ENCODE data around the gene SPTSSA.
"Not testable (repeated sequence)": the region's sequence is repeated elsewhere in the genome, so short reads cannot be mapped to it uniquely, and the experiment has no call there.

Gene SPTSSA

DNA sequence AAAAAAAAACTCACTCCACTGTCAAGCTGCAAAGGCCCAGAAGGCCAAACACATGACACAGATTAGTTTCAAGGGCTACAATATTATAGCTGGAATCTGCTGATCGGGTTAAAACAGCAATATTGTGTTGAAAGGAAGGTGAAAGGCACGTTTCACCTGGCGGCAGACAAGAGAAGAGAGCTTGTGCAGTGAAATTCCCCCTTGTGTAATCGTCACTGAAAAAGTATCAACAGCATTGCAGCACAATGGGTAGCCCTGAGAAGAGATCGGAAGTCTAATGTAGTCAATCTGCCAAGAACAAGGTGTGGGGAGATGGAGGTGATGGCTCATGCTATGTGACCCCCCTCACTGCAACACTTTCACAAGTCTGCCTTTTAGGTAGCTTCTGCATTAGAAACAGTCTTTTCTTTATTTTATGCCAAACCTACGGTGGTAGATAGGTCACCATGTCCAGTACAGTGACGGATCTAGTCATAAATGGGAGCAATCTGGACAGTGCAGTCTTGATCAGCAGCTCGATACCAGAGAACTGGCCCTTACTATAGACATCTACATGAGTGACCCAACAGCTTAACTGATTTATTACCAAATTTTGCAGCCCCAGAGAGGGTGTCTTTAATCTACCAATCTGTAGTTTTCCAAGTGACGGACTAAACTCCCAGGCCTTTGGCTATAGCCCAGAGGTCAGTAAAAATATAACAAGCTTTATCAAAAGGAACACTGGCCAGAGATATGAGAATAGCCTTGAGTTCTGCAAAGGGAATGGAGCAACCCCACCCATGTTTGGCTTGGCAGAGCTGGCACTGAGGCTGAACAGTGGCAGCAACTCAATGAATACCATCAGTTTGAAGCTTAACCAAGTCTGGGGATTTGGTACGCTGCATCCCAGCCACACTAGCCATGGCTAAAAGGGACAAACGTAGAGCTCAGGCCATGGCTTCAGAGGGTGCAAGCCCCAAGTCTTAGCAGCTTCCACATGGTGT, 35.4 kb downstream of the SPTSSA start:
- DNase-seq: no peak

DNA sequence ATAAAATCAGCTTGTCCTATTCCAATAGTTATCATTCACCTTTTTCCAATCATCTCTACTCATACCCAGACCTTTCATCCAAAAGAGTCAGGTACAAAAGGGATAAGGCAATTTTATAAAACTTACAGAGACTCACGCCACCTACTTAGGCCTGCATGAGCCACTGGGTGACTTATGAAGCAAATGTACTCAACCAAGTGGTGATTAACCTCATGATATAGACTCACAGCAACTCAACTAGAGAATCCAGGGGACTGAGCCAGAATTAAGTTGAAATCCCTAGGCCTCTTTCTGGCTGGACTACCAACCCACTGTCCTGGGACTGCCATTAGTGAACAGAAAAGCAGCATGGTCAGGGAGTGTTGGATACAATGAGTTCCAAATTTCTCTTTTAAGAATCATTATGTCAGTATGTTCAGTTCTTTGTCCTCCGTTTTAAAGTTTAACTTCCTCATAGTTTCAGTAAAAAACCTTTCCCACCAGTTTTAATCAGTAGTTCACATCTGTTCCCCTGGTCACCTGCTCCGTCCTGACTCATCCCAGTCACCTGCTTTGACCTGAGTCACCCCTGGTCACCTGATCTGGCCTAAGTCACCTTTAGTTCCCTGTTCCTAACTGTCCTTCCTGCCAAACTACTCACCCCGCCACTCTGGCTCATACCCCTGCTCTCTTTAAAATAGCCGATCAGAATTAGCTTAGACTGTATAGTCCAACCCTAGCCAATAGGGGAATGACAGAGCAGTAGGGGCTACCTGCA, 36.8 kb downstream of the SPTSSA start:
- DNase-seq: no peak

DNA sequence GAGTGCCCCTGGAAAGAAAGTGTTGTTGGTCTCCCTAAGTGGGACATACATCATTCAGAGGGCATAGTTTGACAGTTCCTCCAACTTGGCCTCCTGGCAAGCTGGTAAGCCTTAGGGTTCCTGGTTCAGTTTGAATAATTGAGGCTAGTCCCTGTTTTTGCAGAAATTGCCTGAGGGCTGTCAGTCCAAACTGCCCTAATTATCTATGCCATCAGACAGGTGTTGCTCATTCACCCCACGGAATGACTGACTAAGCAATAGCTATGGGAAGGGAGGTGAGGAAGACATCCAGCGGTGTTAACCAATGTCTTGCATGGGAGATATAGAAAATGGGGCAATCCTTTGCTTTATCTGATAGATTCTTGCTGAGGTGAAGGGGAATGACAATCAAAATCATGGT, 37.6 kb downstream of the SPTSSA start:
- DNase-seq: no peak

DNA sequence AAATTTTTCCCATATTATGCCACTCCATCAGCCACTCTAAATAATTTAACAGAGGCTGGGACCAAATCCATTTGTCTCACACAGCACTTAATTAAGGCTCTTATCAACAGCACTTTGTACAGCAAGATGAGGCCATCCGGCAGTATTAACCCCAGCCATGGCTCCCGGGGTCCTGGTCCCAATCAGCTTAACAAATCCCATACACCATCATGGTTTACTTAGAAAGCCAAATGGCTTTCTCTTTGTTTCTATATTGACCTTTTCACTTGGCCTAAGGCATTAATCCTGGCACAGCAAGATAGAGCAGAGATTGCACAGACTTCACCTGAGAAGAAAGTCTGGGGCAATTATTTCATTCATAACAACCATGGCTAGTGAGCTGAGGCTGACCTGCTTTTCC, 38.6 kb downstream of the SPTSSA start:
- no peak for DNase-seq

DNA sequence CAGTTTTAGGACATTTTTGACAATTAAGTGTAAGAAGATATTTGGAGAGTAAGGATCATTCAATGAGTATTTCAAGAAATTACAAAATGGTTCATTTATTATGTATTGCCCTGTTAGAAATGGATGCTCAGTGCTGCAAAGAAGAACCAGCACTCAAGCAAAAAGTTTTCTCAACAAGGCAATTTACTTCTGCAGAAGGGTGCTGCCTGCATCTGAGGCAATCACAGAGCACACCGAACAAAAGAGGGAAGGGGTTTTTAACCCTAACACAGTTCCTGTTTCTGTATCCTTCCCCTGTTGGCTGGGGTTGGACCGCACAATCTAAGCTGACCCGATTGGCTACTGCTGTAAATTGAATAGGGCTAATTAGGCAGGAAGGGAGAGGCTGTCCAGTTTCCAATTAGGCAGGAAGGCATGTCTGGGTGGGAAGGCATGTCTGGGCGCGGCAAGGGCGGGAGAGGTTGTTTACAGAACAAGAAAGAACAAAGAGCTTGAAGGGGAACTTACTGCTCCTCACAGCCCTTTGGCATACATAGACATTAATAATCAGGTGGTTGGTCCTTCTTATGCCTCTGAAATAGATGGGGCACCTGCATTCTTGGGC, 41.4 kb downstream of the SPTSSA start:
- no peak for DNase-seq

DNA sequence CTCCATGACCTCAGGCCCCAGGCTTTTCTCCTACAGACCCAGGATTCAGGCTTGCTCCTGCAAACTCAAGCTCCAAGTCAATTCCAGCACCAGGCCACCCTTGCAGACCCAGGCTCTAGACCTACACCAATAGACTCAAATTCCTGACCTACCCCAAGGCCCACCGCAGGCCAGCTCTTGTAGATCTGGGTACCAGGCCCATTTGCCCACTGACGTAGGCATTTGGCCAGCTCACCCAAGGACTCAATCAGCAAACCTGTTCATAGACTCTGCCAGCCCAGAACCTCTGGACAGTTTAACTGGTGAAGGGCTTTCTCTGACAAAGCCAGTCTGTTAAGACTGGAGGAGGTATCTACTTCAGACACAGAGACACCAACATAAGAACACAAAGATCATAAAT, 52.3 kb downstream of the SPTSSA start:
- DNase-seq: no peak

DNA sequence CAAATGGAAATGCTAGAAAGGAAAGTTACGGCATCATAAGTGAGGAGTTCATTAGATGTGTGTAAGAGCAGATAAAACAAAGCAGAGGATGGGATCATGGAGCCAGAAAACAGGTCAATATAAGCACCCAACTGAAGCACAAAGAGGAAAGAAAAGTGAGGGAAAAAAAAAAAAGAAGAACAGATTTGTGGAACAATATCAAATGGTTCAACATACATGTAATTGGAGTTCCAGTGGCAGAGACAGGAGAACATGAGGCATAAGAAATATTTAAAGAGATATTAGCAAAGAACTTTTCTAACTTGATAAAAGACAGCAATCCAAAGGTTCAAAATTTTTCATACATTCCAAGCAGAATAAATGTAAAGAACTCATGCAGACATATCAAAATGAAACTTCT, 54.1 kb downstream of the SPTSSA start:
- DNase-seq: no peak

DNA sequence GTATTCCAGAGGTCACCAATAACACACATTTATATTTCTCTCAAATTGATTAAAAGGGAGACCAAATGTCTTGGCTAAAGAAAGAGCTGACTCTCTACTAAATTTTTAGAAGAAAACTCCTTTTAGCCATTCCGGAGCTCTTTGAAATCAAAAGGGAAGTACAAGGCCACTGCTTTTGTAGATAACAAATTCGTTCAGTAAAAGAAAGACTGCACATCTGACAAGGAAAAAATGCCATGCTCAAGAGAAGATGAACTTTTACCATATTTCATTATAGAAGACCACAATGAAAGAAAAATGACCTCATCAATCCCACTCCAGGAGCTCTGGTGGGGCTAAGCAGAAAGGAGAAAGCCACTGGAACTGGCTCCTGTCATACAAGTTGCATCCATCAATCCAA, 57.6 kb downstream of the SPTSSA start:
- DNase-seq: no peak

DNA sequence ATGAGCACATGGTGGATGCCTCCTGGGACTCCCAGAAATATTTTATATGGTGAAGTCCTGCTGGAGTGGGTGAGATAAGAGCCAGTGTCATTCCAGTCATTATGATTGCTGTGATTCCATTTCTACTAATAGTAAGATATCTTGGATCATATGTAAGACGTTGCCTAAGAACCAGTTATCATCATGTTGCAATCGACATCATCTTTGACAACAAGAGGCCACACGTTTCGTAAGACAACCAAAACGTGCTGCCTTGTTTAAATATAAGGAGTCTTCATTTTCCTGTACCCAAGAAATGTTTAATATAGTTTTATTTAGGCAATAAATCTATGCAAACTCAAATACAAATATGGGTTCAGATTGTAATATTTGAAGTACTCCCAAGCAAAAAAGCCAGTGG, 58.4 kb downstream of the SPTSSA start:
- no peak for DNase-seq

DNA sequence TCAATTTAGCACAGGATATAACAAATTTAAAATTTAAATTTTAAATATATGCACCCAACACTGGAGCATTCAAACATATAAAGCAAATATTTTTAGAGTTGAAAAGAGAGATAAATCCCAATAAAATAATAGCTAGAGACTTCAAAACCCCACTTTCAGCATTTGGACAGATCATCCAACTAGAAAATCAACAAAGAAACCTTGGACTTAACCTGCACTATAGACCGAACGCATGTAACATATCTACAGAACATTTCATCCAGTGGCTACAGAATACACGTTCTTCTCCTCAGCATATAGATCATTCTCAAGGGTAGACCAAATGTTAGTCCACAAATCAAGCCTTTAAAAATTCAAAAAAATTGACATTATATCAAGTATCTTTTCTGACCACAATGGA, 64.0 kb downstream of the SPTSSA start:
- DNase-seq: no peak

DNA sequence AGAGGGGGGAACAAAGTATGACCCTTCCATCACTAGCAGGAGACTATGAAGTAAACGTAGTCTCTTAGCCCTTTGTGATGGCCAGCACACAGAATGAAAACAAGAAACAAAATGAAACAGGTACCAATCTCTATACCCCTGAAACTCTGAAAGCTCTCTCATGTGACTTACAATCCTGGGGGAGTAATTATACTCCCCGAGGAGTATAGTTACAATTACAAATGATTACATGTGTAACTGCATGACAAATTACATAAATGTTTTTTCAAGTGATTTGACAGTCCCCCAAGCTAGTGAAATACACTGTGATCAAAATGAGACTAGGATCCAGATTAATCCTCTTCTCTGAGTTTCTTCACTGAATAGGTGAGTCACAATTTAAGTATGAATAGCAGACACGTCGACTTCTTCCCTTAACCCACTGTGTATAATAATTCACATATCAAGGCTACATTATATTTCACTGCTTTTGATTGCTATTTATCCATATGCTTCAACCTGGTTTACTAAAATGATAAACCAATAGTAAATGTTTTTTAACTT, 74.0 kb downstream of the SPTSSA start:
- no peak for DNase-seq

DNA sequence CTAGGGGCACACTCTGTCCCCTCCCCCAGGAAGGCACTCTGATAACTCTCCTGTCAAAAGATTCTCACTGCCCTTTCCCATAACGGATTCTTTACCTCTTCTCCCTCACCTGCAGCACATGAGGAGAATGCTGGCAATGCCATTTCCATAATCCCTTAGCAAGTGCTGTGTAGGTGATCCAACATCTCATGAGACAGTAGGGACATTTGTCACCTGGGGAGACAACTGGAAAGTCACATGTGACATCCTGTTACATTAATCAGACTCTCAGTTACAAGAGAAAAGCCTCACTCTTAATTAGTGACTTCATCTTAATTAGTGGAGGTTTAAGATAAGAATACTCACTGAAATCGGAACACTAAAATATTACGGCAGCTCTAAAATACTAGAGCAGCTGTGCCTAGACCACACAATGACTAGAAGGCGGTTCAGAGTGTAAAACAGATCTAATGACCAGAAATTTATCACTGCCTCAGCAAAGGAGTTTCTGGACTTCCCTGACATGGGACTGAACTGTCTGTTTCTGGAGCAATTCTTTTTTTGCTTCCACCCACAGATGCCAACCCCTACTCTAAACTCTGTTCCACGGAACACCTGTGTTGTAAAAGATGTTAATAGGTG, 75.1 kb downstream of the SPTSSA start:
- no peak for DNase-seq

DNA sequence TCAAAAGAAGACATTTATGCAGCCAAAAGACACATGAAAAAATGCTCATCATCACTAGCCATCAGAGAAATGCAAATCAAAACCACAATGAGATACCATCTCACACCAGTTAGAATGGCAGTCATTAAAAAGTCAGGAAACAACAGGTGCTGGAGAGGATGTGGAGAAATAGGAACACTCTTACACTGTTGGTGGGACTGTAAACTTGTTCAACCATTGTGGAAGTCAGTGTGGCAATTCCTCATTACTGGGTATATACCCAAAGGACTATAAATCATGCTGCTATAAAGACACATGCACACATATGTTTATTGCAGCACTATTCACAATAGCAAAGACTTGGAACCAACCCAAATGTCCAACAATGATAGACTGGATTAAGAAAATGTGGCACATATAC, 76.2 kb downstream of the SPTSSA start:
- DNase-seq: not testable (repeated sequence)

DNA sequence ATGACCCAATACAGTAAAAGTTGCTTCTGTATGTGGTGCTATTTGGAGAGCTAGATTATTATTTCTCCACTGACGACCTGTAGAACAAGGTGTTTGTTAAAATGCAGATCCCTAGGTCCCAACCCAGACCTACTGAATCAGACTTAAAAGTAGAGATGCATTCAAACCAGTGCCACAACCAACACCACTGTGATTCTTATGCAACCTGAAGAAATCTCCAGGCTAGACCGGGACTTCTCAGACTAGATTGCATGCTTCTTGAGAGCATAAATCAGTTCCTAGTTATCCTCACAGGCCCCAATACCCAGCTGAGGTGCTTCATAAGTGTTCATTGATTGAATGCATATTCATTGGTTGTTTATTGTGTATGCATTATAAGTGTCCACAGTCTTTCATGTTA, 78.2 kb downstream of the SPTSSA start:
- no peak for DNase-seq
